Measurements from ENCODE around the gene ANAPC16.
"Not testable (repeated sequence)": the region's sequence is repeated elsewhere in the genome, so short reads cannot be mapped to it uniquely, and the experiment has no call there.

ANAPC16 gene

DNA sequence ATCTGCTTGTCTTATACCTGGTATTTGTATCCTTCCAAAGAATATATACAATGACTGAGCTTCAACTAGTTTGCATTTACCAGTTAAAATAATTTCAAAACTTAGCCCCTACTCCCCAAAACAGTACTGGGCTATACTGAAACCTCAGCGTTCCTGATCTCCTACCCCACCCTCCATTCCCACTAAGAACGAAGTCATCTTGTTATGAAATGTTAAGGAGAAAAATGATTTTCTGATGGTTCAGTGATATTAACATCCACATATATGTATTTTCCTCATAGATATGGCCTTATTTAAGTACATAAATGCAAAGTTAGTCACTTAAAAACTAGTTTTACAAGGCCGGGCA lies 28.9 kb upstream of the ANAPC16 start:
- Histone ChIP-seq H3K36me3 (replicated peaks) (no peaks in the 10 kb centered on the region), H3K27me3 (ENCODE audit: low read depth) (no peaks in the 10 kb centered on the region), H3K4me1 (no peaks in the 10 kb centered on the region), H3K4me3 (no peak overlapping the region), H3K9me3 (no peaks in the 10 kb centered on the region)
- in situ Hi-C loops (cut with MboI; ENCODE audit: low sequenced_read_pairs) = no loop called here
- no peak for DNase-seq (ENCODE audit: low spot score in 2 of 2)

DNA sequence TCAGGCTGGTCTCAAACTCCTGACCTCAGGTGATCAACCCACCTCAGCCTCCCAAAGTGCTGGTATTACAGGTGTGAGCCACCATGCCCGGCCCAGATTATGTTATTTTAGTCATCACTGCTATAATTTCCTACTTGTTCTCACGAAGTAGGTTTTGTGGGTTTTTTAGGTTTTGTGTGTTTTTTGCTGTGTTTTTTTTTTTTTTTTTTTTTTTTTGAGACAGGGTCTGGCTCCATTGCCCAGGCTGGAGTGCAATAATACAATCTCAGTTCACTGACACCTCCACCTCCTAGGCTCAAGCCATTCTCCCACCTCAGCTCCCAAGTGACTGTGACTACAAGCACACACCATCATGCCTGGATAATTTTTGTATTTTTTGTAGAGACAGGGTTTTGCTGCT lies 20.9 kb upstream of the ANAPC16 start:
- Histone ChIP-seq H3K36me3 (replicated peaks) (no peaks in the 10 kb centered on the region), H3K9me3 (no peaks in the 10 kb centered on the region), H3K4me3 (no peak overlapping the region), H3K4me1 (peaks cover 2% of the 10 kb centered on the region; the same call in 1 of the 2 replicates), H3K27me3 (ENCODE audit: low read depth) (no peaks in the 10 kb centered on the region)
- in situ Hi-C loops (cut with MboI; ENCODE audit: low sequenced_read_pairs) = no loop called here
- no peak for DNase-seq (ENCODE audit: low spot score in 2 of 2)

DNA sequence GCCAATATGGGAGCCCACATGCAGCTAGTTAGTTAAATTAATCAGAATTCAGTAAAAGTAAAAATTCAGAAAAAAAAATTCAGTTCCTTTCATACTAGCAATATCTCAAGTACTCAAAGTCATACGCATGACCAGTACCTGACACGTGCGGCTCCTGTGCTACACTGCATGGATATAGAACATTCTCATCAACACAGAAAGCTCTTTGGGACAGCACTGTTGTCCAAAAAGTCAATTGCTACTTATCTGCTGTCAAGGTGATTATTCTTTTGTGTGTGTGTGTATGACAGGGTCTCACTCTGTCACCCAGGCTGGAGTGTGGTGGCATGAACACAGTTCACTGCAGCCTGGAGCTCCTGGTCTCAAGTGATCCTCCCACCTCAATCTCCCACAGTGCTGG lies 14.9 kb upstream of the ANAPC16 start:
- Histone ChIP-seq H3K4me3 (no peak overlapping the region), H3K36me3 (replicated peaks) (no peaks in the 10 kb centered on the region)
- in situ Hi-C loops (cut with MboI; ENCODE audit: low sequenced_read_pairs) = loop anchor here (25.0 kb wide), 1 partner anchor 239 kb away; the partner anchor contains the start of gene CHST3

DNA sequence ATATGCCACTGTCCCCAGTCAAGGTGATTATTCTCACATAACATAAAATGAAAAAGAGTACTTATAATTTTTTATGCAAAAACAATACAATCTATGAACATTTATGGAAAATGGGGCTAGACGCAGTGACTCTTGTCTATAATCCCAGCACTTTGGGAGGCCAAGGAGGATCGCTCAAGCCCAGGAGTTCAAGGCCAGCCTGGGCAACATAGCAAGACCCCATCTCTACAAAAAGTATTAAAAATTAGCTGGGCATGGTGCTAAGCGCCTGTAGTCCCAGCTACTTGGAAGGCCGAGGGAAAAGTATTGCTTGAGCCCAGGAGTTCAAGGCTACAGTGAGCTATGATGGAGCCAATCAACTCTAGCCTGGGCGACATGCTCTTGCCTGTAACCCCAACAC lies 14.5 kb upstream of the ANAPC16 start:
- no peak for DNase-seq (ENCODE audit: low spot score in 2 of 2)
- no peaks in the 10 kb centered on the region for H3K9me3 ChIP-seq
- H3K4me1 ChIP-seq = peaks cover 6% of the 10 kb centered on the region
- H3K36me3 ChIP-seq (replicated peaks) = no peaks in the 10 kb centered on the region
- no peak overlapping the region for H3K4me3 ChIP-seq
- in situ Hi-C loops (cut with MboI; ENCODE audit: low sequenced_read_pairs) = loop anchor here (25.0 kb wide), 1 partner anchor 239 kb away; the partner anchor contains the start of gene CHST3
- H3K27me3 ChIP-seq (ENCODE audit: low read depth) = no peaks in the 10 kb centered on the region

More for the DNA sequence above, 14.9 kb upstream of the ANAPC16 start:
- Histone ChIP-seq H3K4me1 (peaks cover 6% of the 10 kb centered on the region), H3K9me3 (no peaks in the 10 kb centered on the region), H3K27me3 (ENCODE audit: low read depth) (no peaks in the 10 kb centered on the region)
- DNase-seq (ENCODE audit: low spot score in 2 of 2) = no peak

DNA sequence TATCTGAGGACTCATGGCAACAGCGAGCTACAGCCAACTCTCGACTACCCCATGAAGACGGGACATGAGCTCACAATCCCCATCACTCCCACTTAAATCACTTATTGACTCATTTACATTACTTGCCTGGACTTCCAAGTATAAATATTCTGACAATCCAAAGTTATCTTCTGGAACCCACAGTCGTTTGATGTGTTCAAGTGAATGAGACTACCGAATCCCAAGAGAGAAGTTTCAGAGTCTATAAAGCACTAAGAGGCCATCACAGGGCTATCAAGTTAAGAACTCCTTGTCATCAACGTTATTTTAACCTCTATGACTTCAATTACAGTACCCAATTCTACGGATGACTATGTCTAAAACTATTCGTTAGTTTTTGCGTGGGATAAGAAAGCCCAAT lies 11.5 kb upstream of the ANAPC16 start:
- no peaks in the 10 kb centered on the region for H3K9me3 ChIP-seq
- H3K4me1 ChIP-seq = peaks cover 4% of the 10 kb centered on the region
- H3K36me3 ChIP-seq (replicated peaks) = no peaks in the 10 kb centered on the region; the same call in none of the 2 replicates
- in situ Hi-C loops (cut with MboI; ENCODE audit: low sequenced_read_pairs) = loop anchor here (25.0 kb wide), 1 partner anchor 242 kb away; the partner anchor contains the start of gene CHST3
- H3K4me3 ChIP-seq = no peak overlapping the region
- DNase-seq (ENCODE audit: low spot score in 2 of 2) = no peak
- no peaks in the 10 kb centered on the region for H3K27me3 ChIP-seq (ENCODE audit: low read depth)

DNA sequence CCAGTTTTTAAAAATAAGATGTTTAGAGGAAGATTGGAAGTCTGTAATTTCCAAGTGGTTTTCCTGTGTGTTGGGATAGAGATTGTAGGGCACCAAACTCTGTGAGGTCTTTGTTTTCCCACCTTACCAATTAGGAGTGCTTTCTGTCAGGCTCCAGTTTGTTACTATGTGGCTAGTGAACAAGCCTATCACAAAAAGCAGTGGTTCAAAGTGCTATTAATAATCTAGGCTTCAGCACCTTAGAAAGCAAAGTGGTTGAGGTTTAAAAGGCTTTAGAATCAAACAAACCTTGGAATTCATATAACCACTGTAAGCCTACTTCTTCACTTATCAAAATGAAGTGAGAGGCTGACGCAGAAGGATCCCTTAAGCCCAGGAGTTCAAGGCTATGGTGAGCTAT lies 11.1 kb upstream of the ANAPC16 start:
- H3K4me1 ChIP-seq = peaks cover 4% of the 10 kb centered on the region
- H3K4me3 ChIP-seq = no peak overlapping the region
- H3K27me3 ChIP-seq (ENCODE audit: low read depth) = no peaks in the 10 kb centered on the region
- no peak for DNase-seq (ENCODE audit: low spot score in 2 of 2)
- H3K36me3 ChIP-seq (replicated peaks) = no peaks in the 10 kb centered on the region; the same call in none of the 2 replicates
- no peaks in the 10 kb centered on the region for H3K9me3 ChIP-seq
- in situ Hi-C loops (cut with MboI; ENCODE audit: low sequenced_read_pairs) = loop anchor here (25.0 kb wide), 1 partner anchor 242 kb away; the partner anchor contains the start of gene CHST3

DNA sequence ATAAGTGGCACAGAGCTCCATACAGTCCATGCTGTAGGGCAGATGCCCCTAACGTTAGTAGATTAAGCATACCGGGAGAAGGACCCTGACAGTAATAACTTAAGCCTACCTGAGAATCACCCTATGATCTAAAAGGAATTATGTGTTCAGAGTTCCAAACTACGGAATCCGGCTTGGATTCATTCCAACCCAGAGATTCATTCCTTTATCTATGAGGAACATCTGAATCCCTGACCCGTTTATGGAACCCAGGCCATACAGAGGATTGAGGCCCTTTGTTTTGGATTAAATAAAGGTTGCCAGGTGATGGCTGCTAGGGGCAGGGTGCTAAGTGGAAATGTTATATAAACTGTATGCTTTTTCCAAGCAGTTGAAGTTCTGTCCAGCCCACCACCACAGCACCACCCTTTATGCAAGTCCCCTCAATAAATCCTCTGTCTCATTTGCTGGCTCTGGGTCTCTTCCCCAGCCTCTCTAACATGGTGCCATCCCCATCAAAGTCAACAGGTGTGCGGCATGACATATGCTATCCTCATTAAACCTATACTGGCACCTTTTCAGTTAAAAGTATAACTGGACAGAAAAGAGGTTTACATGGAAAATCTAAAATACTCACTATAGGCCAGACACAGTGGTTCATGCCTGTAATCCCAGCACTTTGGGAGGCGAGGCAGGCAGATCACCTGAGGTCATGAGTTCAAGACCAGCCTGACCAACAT lies 9.1 kb upstream of the ANAPC16 start:
- DNase-seq (ENCODE audit: low spot score in 2 of 2) = no peak
- Histone ChIP-seq H3K9me3 (no peaks in the 10 kb centered on the region), H3K36me3 (replicated peaks) (peaks cover 7% of the 10 kb centered on the region), H3K4me1 (peaks cover 4% of the 10 kb centered on the region), H3K27me3 (ENCODE audit: low read depth) (no peaks in the 10 kb centered on the region), H3K4me3 (no peak overlapping the region)
- in situ Hi-C loops (cut with MboI; ENCODE audit: low sequenced_read_pairs) = loop anchor here (25.0 kb wide), 1 partner anchor 244 kb away; the partner anchor contains the start of gene CHST3

DNA sequence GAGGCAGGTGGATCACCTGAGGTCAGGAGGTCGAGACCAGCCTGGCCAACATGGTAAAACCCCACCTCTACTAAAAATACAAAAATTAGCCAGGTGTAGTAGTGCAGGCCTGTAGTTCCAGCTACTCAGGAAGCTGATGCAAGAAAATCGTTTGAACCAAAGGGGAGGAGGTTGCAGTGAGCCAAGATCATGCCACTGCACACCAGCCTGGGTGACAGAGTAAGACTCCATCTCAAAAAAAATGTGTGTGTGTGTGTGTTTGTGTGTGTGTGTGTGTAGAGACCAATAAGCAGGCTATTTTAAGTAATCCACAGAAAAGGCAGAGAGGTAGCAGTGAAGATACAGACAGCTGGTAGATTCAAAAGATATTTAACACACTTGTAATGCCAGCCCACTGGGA lies 7.3 kb upstream of the ANAPC16 start:
- not testable (repeated sequence) for H3K9me3 ChIP-seq; H3K4me3 ChIP-seq; H3K4me1 ChIP-seq; H3K36me3 ChIP-seq (replicated peaks); DNase-seq (ENCODE audit: low spot score in 2 of 2); H3K27me3 ChIP-seq (ENCODE audit: low read depth)
- in situ Hi-C loops (cut with MboI; ENCODE audit: low sequenced_read_pairs) = loop anchor here (25.0 kb wide), 1 partner anchor 246 kb away; the partner anchor contains the start of gene CHST3

DNA sequence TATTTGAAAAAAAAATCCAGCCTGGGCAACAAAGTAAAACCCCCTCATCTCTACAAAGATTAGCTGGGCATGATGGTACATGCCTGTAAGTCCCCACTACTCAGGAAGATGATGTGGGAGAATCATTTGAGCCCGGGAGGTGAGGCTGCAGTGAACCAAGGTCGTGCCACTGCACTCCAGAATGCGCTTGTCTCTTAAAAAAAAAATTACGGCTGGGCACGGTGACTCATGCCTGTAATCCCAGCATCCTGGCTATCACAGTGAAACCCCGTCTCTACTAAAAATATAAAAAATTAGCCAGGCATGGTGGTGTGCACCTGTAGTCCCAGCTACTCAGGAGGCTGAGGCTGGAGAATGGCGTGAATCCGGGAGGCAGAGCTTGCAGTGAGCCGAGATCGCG lies 4.4 kb upstream of the ANAPC16 start:
- H3K36me3 ChIP-seq (replicated peaks); H3K27me3 ChIP-seq (ENCODE audit: low read depth); H3K9me3 ChIP-seq; H3K4me3 ChIP-seq; DNase-seq (ENCODE audit: low spot score in 2 of 2); H3K4me1 ChIP-seq: not testable (repeated sequence)
- in situ Hi-C loops (cut with MboI; ENCODE audit: low sequenced_read_pairs) = loop anchor here (25.0 kb wide), 1 partner anchor 249 kb away; the partner anchor contains the start of gene CHST3

DNA sequence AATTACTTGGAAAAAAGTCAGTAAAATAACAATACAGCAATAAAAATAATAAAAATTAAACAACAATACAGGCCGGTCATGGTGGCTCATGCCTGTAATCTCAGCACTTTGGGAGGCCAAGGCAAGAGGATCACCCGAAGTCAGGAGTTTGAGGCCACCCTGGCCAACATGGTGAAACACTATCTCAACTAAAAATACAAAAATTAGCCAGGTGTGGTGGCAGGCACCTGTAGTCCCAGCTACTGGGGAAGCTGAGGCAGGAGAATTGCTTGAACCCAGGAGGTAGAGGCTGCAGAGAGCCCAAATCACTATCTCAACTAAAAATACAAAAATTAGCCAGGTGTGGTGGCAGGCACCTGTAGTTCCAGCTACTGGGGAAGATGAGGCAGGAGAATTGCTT lies 4.0 kb upstream of the ANAPC16 start:
- H3K9me3 ChIP-seq; H3K36me3 ChIP-seq (replicated peaks); DNase-seq (ENCODE audit: low spot score in 2 of 2); H3K4me3 ChIP-seq; H3K27me3 ChIP-seq (ENCODE audit: low read depth): not testable (repeated sequence)
- in situ Hi-C loops (cut with MboI; ENCODE audit: low sequenced_read_pairs) = loop anchor here (25.0 kb wide), 1 partner anchor 250 kb away; the partner anchor contains the start of gene CHST3
- H3K4me1 ChIP-seq = peaks cover 11% of the 10 kb centered on the region

DNA sequence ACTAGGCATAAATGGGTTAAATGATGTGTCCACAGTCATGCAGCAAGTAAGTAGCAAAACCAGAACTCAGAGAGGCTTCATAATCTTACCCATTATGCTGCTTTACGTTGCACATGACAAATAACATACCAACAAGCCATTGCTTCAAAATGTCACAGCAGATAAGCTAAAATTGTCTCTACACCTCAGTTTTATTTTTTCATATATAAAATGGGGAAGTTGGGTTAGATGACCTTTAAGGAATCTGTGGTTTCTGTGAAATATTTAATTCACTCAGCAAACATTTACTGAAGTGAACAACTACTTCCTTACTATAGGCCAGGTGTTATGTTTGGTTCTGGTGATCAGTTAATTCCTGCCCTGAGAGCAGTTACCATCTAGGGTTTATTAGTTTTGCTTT lies 2.5 kb downstream of the ANAPC16 start:
- Histone ChIP-seq H3K27me3 (ENCODE audit: low read depth) (no peaks in the 10 kb centered on the region), H3K36me3 (replicated peaks) (peaks cover 3% of the 10 kb centered on the region; the same call in 1 of the 2 replicates), H3K4me1 (peaks cover 23% of the 10 kb centered on the region), H3K4me3 (no peak overlapping the region), H3K9me3 (no peaks in the 10 kb centered on the region)
- in situ Hi-C loops (cut with MboI; ENCODE audit: low sequenced_read_pairs) = loop anchor here (25.0 kb wide), 1 partner anchor 256 kb away; the partner anchor contains the start of gene CHST3
- no peak for DNase-seq (ENCODE audit: low spot score in 2 of 2)

DNA sequence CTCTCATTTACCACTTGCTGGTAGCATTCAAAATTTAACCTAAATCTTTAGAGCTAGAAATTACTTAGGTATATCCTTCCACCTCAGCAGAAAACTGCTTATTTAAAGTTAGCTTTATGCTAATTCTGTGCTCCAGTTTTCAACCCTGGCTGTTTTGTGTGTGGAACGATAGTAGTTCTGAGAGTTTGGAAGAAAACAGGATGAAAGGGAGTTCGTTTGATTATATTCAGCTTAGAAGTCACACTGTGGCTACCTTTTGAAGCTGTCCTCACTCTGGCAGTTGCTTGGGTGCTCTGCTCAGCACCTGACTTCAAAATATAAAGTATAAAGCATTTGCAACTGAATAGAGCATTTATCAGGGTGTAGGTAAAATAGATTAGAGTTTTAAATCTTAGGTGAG lies 2.9 kb downstream of the ANAPC16 start:
- in situ Hi-C loops (cut with MboI; ENCODE audit: low sequenced_read_pairs) = loop anchor here (25.0 kb wide), 1 partner anchor 256 kb away; the partner anchor contains the start of gene CHST3
- DNase-seq (ENCODE audit: low spot score in 2 of 2) = no peak
- H3K27me3 ChIP-seq (ENCODE audit: low read depth) = no peaks in the 10 kb centered on the region
- H3K4me1 ChIP-seq = peaks cover 23% of the 10 kb centered on the region
- H3K36me3 ChIP-seq (replicated peaks) = peaks cover 7% of the 10 kb centered on the region; the same call in 1 of the 2 replicates
- H3K9me3 ChIP-seq = no peaks in the 10 kb centered on the region
- H3K4me3 ChIP-seq = no peak overlapping the region

DNA sequence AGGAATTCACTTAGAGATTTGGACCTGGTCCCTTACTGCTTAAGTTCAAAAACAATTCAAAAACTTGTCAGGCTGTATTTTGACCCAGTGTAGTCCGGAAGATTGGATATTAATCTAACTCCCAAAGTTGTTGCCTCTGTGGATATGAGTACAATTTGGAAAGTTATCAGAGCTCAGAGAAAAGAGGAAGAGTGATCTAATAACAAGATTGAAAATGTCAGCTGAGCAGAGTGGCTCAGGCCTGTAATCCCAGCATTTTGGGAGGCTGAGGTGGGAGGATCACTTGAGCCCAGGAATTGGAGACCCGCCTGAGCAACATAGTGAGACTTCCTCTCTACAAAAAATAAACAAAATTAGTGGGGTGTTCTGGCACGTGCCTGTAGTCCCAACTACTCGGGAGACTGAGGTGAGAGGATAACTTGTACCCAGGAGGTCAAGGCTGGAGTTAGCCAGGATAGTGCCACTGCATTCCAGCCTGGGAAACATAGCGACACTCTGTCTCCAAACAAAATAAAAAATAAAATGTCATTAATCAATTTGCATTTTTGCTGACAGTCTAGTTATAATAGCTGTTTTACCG lies 3.5 kb downstream of the ANAPC16 start:
- in situ Hi-C loops (cut with MboI; ENCODE audit: low sequenced_read_pairs) = loop anchor here (25.0 kb wide), 1 partner anchor 257 kb away; the partner anchor contains the start of gene CHST3
- no peak for DNase-seq (ENCODE audit: low spot score in 2 of 2)
- no peaks in the 10 kb centered on the region for H3K27me3 ChIP-seq (ENCODE audit: low read depth)
- no peak overlapping the region for H3K4me3 ChIP-seq
- H3K36me3 ChIP-seq (replicated peaks) = peaks cover 8% of the 10 kb centered on the region; the same call in 1 of the 2 replicates
- no peaks in the 10 kb centered on the region for H3K9me3 ChIP-seq
- peaks cover 23% of the 10 kb centered on the region for H3K4me1 ChIP-seq

DNA sequence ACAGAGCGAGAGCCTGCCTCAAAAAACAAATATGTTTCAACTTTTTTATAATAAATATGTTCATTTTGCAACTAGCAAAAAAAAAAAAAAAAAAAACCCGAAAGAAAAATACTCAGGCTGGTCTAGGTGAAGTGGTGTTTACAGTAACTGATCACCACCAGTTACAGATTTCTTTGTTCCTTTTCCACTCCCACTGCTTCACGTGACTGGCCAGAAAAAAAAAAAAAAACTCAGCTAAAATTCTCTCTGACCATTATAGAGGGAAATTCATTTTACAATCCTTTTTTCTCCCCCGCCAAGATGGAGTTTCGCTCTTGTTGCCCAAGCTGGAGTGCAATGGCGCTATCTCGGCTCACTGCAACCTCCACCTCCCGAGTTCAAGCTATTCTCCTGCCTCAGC lies 4.8 kb downstream of the ANAPC16 start:
- Histone ChIP-seq H3K4me1 (peaks cover 16% of the 10 kb centered on the region), H3K27me3 (ENCODE audit: low read depth) (no peaks in the 10 kb centered on the region), H3K36me3 (replicated peaks) (peaks cover 8% of the 10 kb centered on the region; the same call in 1 of the 2 replicates), H3K4me3 (no peak overlapping the region), H3K9me3 (no peaks in the 10 kb centered on the region)
- in situ Hi-C loops (cut with MboI; ENCODE audit: low sequenced_read_pairs) = loop anchor here (5.0 to 25.0 kb wide), 3 partner anchors 173 to 326 kb away; partner anchors contain the start of gene CHST3
- no peak for DNase-seq (ENCODE audit: low spot score in 2 of 2)
